B cell (primary cell): ENCODE results near the gene GMCL2.

ENCODE experiments used
- CTCF ChIP-seq: fragments of 200-600 bp; IDR thresholded peaks from one replicate; pipeline ENCODE4 v1.8.0; 2022; ENCODE audit warnings: antibody characterized with exemption, mild to moderate bottlenecking
- EZH2 ChIP-seq: IDR thresholded peaks from 2 replicates; pipeline ENCODE4 v1.6.1; 2012; ENCODE audit warnings: borderline replicate concordance, low read depth, mild to moderate bottlenecking, moderate library complexity, low read length; ENCODE audit not compliant: insufficient read depth, poor library complexity, severe bottlenecking

- no peak for TF ChIP-seq CTCF
- no peak for TF ChIP-seq EZH2
These were observed 34.1 kb upstream of the GMCL2 start for GRCh38 chr5:178221282-178221681.
